ENCODE measurements around the gene DHX15.

The DHX15 gene

DNA sequence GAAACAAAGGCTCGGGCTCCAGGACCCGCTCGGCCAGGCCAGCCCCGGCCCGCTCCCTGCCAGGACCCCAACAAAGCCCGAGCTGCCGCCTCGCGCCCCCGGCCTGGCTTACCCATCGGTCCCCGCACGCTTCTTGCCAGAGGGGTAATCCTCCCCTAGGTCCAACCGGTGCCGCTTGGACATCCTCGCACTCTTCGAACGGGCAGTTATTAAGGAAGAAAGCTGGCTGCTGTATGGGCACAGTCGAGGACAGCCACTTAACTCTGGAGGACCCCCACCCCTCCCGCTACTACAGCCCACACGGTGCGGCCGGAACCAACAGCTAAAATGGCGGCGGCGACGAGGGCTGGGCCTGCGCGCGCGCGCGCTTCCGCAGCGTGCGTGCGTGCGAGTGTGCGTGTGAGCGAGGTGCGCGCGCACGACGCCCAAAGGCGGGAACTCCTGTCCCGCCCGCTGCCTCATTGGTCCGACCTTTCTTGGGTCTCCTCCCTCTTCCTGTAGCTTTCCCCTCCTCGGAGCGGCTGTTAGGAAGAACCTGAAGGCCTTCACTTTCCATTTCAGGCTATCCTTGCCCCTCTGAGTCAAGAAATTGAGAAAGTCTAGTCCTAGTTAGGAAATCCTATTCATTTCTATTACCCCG is at the start of gene DHX15:
TSS of gene DHX15 (minus strand) at position 344 of the 640 bp plus-strand sequence. CDS start at position 183, 161 bp downstream.
- peak; percentile 62 for FAIRE-seq

- no peak for FAIRE-seq
These were observed 47.7 kb upstream of the DHX15 start for GRCh38 chr4:24632011-24632410.

DNA sequence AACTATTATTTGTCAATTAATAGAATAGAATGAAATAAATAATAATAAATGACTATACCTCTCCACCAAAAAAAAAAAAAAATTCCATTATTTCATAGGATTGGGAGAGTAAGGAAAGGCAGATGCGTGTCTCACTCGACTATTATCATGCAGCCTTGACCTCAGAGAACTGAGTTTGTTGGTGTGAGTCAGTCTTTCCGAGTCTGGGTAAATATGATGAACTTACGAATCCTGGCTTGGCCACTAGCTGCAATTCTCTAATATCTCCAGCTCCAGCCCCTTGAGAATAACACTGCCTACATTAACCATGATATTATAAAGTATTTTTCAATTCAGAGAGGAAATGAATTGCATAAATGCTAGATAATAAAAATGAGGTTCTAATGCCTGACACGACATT is 46.6 kb upstream of the DHX15 start:
- no peak for FAIRE-seq

DNA sequence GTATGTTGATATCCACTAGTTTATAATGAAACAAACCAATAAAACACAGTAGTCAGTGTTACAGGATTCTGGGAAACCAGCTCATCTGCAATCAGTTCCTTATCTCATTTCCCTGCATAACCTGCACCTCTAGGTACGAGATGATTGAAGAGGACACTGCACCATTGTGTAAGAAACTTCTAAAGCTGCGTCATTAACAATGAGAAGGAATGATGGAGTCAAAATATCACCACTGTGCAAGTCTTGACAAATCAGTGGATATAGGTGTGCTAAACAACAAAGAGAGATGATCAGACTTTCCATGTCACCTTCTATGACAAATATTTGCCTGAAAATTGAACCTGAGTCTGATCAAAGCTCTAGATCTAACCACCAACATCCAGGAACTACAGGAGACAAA is 40.7 kb upstream of the DHX15 start:
- no peak for FAIRE-seq

GRCh38 chr4:24624381-24624780 is 40.0 kb upstream of the DHX15 start:
- no peak for FAIRE-seq

DNA sequence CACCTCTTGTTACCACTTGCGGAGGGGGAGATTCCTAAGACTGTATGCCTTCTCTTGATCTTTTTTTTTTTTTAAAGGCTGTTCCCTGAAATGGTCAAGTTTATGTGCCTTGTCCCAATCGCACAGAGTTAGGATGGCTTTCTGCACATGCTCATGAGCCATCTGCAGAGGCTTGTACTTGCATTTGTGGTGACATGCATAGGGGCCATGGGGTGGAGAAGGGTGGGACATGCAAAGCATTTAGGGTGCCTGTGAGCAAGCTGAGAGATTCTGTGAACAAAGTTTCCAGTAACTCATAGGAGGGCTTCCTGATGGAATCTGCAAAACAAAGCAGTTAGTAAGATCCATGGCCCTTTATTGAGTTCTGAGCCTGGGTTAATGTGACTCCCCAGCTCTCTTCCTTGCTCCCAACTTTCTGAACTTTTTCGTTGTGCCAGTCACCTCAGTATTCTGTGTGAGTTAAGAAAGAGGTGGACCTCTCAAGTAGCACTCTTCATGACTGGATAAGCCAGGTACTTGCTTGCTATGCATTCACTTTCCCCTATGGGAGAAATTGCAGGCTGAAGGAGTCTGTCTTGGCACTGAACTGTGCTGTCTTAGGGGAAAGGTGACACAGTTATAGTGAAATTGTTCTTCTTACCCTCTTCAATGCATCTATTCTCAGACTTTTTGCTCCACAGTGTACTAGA is 37.9 kb upstream of the DHX15 start:
- no peak for FAIRE-seq

GRCh38 chr4:24615977-24616376 is 31.6 kb upstream of the DHX15 start:
- no peak for FAIRE-seq

DNA sequence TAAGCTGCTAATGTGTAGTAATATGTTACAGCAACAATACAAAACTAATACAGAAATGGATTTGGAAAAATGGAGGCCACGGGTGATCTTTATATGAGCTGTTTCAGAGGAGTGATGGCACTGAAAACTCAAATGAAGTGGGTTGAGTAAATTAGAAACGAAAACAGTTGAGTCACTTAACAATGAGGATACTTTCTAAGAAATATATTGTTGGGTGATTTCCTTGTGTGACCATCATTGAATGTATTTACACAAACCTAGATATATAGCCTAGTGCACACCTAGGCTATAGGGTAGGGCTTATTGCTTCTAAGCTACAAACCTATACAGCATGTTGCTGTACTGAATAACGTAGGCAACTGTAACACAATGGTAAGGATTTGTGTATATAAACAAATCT is 30.5 kb upstream of the DHX15 start:
- FAIRE-seq: no peak

DNA sequence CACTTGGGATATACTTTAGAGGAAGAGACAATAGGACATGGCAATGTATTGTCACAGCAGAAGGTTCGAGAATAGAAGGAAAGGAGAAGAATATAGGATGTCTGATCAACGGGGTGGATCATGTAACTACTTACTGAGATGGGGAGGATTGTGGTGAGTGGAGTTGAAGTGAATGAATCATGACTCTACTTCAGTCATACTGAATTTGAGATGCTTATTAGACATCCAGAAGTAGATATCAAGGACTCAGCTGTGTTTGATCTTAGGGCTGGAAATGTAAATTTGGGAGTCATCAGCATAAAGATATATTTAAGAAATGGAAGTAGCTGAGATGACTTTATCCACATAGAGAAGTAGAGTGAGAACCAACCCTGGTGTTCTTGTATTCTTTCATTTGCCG is 29.1 kb upstream of the DHX15 start:
- no peak for FAIRE-seq

DNA sequence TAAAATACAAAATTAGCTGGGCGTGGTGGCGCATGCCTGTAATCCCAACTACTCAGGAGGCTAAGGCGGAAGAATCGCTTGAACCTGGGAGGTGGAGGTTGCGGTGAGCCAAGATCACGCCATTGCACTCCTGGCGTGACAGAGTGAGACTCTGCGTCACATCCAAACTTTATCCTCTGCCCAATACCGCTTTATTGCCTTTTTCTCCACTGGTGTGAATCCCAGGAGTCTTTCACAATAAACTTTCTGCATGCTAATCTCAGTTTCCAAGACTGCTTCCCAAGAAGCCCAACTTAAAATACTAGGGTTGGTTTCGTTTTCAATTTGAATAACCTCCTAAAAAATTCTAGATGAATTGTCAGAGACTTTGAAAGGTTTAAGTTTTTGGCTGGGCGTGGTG is 27.2 kb upstream of the DHX15 start:
- FAIRE-seq: no peak

DNA sequence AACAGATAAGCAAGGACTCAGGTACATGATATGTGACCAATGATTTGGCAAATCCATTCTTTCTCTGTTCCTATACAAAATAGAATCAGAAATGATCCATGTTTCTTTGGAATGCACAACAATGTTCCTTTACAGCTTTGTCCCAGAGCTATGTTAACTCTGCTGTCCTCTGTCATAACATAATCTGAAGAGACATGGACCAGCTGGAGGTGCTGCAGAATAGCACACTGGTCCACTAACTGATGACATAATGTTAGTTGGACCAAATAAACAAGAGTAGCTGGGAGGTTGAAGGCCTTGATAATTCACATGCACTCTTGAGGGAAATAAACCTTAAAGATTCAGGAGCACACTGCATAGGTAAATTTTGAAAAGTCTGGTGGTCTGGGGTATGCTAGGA is 23.0 kb upstream of the DHX15 start:
- no peak for FAIRE-seq

GRCh38 chr4:24605216-24605615 is 20.9 kb upstream of the DHX15 start:
- FAIRE-seq: no peak

GRCh38 chr4:24604558-24605214 is 20.3 kb upstream of the DHX15 start:
- peak; percentile 31 for FAIRE-seq

DNA sequence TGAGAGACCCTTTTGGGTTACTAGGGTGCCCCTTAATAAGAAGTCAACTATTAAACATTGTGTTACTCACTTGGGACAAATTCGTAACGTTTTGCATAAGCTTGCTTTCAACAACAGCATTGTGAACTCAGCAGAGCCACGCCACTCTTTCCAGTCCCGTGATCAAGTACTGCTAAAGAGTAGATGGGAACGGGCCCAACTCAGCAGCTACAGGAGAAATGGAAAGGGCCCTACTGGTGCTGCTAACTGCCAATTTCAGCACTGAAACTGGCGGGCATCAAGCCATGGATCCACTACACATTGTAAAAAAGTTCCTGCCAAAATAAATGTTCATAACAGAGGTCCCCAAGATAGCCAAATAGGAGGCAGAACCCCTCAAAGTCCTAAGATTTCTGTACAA is 19.0 kb upstream of the DHX15 start:
- no peak for FAIRE-seq

- no peak for FAIRE-seq
These were observed 16.8 kb upstream of the DHX15 start for GRCh38 chr4:24601121-24601520.

DNA sequence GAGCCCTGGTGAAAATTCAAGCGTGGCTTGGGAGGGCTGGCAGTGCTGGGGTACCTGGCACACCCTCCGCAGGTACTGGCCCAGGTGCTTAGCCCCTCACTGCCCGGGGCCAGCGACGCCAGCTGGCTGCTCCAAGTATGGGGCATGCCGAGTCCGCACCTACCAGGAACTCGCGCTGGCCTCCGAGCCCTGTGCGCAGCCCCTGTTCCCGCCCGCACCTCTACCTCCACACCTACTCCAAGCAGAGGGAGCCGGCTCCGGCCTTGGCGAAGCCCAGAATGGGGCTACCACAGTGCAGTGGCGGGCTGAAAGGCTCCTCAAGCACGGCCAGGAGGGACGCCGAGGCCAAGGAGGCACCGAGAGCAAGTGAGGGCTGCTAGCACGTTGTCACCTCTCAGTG is 14.9 kb upstream of the DHX15 start:
- no peak for FAIRE-seq

DNA sequence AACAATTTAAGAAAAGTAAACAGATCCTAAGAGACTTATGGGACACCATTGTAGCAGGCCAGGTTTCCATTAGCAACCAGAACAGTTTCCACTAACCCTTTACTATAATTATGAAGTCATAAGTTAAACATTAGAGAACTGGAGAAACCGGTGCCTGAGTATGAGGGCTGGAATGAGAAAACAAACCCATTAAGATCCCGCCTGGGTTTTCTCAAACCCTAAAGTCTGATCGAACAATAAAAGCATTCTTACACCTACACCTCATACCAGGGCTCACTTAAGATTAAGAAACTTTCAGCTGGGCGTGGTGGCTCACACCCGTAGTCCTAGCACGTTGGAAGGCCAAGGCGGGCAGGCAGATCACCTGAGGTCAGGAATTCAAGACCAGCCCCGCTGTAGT is 13.7 kb upstream of the DHX15 start:
- no peak for FAIRE-seq

GRCh38 chr4:24595659-24596058 is 11.3 kb upstream of the DHX15 start:
- no peak for FAIRE-seq

GRCh38 chr4:24594887-24595286 is 10.5 kb upstream of the DHX15 start:
- FAIRE-seq: no peak

- FAIRE-seq: no peak
These were observed 5.1 kb upstream of the DHX15 start for GRCh38 chr4:24589448-24589847.

DNA sequence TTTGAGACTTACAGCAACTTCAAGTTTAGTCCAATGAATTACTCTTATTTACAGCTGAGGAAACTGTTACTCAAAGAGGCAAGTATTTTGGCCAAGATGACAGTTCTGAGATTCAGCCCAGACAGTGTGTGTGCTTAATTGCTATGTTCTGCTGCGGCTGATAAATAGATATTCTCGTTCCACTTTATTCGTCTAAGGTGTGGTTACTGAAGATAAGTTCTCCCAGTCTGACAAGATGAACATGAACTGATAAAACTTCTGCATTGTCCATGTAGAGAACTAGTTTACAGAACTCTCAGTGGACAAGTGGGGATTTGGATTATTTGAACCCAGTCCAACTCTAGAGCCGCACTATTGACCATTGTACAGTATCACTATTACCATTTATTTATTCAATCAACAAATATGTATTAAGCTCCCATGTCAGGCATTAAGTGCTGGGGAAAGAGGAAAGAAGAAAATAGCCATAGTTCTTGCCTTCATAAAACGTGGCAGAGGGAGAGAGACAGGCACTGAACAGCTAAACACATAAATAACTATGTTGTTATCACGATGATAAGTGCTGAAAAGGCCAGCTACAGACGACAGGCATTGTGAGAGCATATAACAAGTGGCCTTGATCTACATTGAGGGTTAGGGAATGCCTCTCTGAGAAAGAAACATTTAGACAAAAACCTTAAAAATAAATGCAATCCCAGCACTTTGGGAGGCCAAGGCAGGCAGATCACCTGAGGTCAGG is 4.0 kb upstream of the DHX15 start:
- no peak for FAIRE-seq

GRCh38 chr4:24583451-24584210 is 723 bp downstream of the DHX15 start:
- FAIRE-seq: no peak
